Measurements from ENCODE around the gene CMTM7.
"Not testable (repeated sequence)": the region's sequence is repeated elsewhere in the genome, so short reads cannot be mapped to it uniquely, and the experiment has no call there.

CMTM7 gene

GRCh38 chr3:32462191-32462986 is 70.7 kb downstream of the CMTM7 start:
- not testable (repeated sequence) for DNase-seq

GRCh38 chr3:32463415-32463814 is 71.8 kb downstream of the CMTM7 start:
- not testable (repeated sequence) for DNase-seq

- DNase-seq = not testable (repeated sequence)
These were observed 73.1 kb downstream of the CMTM7 start for GRCh38 chr3:32464726-32465125.

GRCh38 chr3:32466808-32467207 is 75.2 kb downstream of the CMTM7 start:
- DNase-seq = not testable (repeated sequence)

GRCh38 chr3:32467333-32468070 is 75.8 kb downstream of the CMTM7 start:
- DNase-seq = peak; percentile 16

GRCh38 chr3:32469151-32469874 is 77.7 kb downstream of the CMTM7 start:
- no peak for DNase-seq

- DNase-seq = no peak
These were observed 78.7 kb downstream of the CMTM7 start for GRCh38 chr3:32470362-32470761.

- no peak for DNase-seq
These were observed 79.6 kb downstream of the CMTM7 start for GRCh38 chr3:32471246-32471645.

GRCh38 chr3:32472151-32472550 is 80.5 kb downstream of the CMTM7 start:
- not testable (repeated sequence) for DNase-seq

- no peak for DNase-seq
These were observed 82.5 kb downstream of the CMTM7 start for GRCh38 chr3:32474201-32474600.

- DNase-seq = no peak
These were observed 89.0 kb downstream of the CMTM7 start for GRCh38 chr3:32480604-32481003.

GRCh38 chr3:32481791-32482631 is 90.4 kb downstream of the CMTM7 start:
- DNase-seq = no peak

- DNase-seq = no peak
These were observed 91.0 kb downstream of the CMTM7 start for GRCh38 chr3:32482693-32483092.

- DNase-seq = no peak
These were observed 92.1 kb downstream of the CMTM7 start for GRCh38 chr3:32483772-32484171.

GRCh38 chr3:32484436-32484835 is 92.8 kb downstream of the CMTM7 start:
- DNase-seq = no peak

GRCh38 chr3:32487781-32488473 is 96.3 kb downstream of the CMTM7 start:
- no peak for DNase-seq

- DNase-seq = no peak
These were observed 96.9 kb downstream of the CMTM7 start for GRCh38 chr3:32488474-32489008.

- DNase-seq = no peak
These were observed 101.2 kb downstream of the CMTM7 start for GRCh38 chr3:32492684-32493436.

GRCh38 chr3:32493437-32494414 is 102.1 kb downstream of the CMTM7 start:
- DNase-seq = no peak

GRCh38 chr3:32495085-32495484 is 103.4 kb downstream of the CMTM7 start:
- DNase-seq = no peak
